Keratinocyte (primary cell): ENCODE results near the gene SLC7A1. TPM values are rescaled to one million over a fixed set of nuclear protein-coding genes. Genes with fewer than 3 reads are reported as not detected.

Source experiments
- DNase-seq: peaks from one replicate; pipeline ENCODE4 v3.0.0-alpha.2; 2011; ENCODE audit warnings: low read depth, missing footprints, low spot score
- FAIRE-seq: peaks from 2 replicates; lab custom pipeline; 2011; peaks lifted over from hg19 to GRCh38; lab: Jason Lieb, UNC
- H2AFZ ChIP-seq: 2 replicates; pipeline ENCODE4 v1.6.0; 2012; ENCODE audit warnings: low read length, control low read depth, inconsistent platforms; ENCODE audit not compliant: control insufficient read depth
- H3K27ac ChIP-seq: 2 replicates; pipeline ENCODE4 v1.5.1; 2011; ENCODE audit warnings: low read length; ENCODE audit not compliant: control insufficient read depth, insufficient read depth
- H3K27me3 ChIP-seq: 3 replicates; pipeline ENCODE4 v1.6.0; 2011; ENCODE audit warnings: low read length; ENCODE audit not compliant: control insufficient read depth, insufficient read depth; ENCODE audit errors: extremely low read depth
- H3K36me3 ChIP-seq, 2 experiments: 2 replicates in 1 of 2; 3 replicates in 1 of 2; pipeline ENCODE4 v1.5.1; 2011; ENCODE audit warnings: low read length in 2 of 2, mild to moderate bottlenecking in 1 of 2; ENCODE audit not compliant: control insufficient read depth in 2 of 2, insufficient read depth in 2 of 2; ENCODE audit errors: extremely low read depth in 1 of 2
- H3K4me1 ChIP-seq: 3 replicates; pipeline ENCODE4 v1.5.1; 2011; ENCODE audit warnings: low read length; ENCODE audit not compliant: control insufficient read depth, insufficient read depth; ENCODE audit errors: extremely low read depth
- H3K4me2 ChIP-seq: 3 replicates; pipeline ENCODE4 v1.6.0; 2011; ENCODE audit warnings: low read depth, low read length; ENCODE audit not compliant: control insufficient read depth, insufficient read depth; ENCODE audit errors: extremely low read depth
- H3K4me3 ChIP-seq, 3 experiments: fragments of 200-600 bp in 1 of 3; sonication (generic) in 1 of 3; 2 replicates in 2 of 3; 3 replicates in 1 of 3; pipeline ENCODE4 v1.5.1; 2011 to 2016; ENCODE audit warnings: low read length in 3 of 3, mild to moderate bottlenecking in 3 of 3, control low read depth in 2 of 3, inconsistent platforms in 1 of 3, low read depth in 1 of 3, mixed read lengths in 1 of 3, mixed run types in 1 of 3, moderate library complexity in 1 of 3; ENCODE audit not compliant: control insufficient read depth in 2 of 3, insufficient read depth in 2 of 3; ENCODE audit errors: extremely low read depth in 1 of 3
- H3K79me2 ChIP-seq: 2 replicates; pipeline ENCODE4 v1.6.0; 2012; ENCODE audit warnings: low read length; ENCODE audit not compliant: control insufficient read depth, insufficient read depth
- H3K9ac ChIP-seq: 3 replicates; pipeline ENCODE4 v1.6.0; 2011; ENCODE audit warnings: low read length; ENCODE audit not compliant: control insufficient read depth, insufficient read depth; ENCODE audit errors: extremely low read depth
- H3K9me1 ChIP-seq: 3 replicates; pipeline ENCODE4 v1.6.0; 2011; ENCODE audit warnings: low read length; ENCODE audit not compliant: control insufficient read depth, insufficient read depth; ENCODE audit errors: extremely low read depth
- H3K9me3 ChIP-seq: 2 replicates; pipeline ENCODE4 v1.5.1; 2012; ENCODE audit warnings: low read depth, low read length; ENCODE audit not compliant: control insufficient read depth
- H4K20me1 ChIP-seq: 3 replicates; pipeline ENCODE4 v1.6.0; 2011; ENCODE audit warnings: low read length; ENCODE audit not compliant: control insufficient read depth, insufficient read depth; ENCODE audit errors: extremely low read depth
- CTCF ChIP-seq, 3 experiments: IDR thresholded peaks in 1 of 3; conservative IDR thresholded peaks in 1 of 3; optimal IDR thresholded peaks in 1 of 3; 2 replicates in 2 of 3; 3 replicates in 1 of 3; pipeline versions ENCODE3 to v1.5.1; 2011; ENCODE audit warnings: low read length in 3 of 3, mild to moderate bottlenecking in 3 of 3, moderate library complexity in 2 of 3, control low read depth in 1 of 3, inconsistent platforms in 1 of 3; ENCODE audit not compliant: insufficient read depth in 2 of 3; ENCODE audit errors: extremely low read depth in 1 of 3
- EZH2 ChIP-seq: IDR thresholded peaks from one replicate; pipeline ENCODE4 v1.6.1; 2012; ENCODE audit warnings: inconsistent platforms, mild to moderate bottlenecking, low read length, moderate library complexity
- dilution Hi-C: fragments of 300-500 bp; cut with MboI; formaldehyde crosslinking; loops from one replicate; pipeline ENCODE4 v1.7.0; 2020; ENCODE audit warnings: low sequenced_read_pairs; ENCODE audit not compliant: extremely low pct_ligation_motif_present
- polyA plus RNA-seq, 5 experiments: library from polyadenylated mRNA; depleted of rRNA in 3 of 5; stranded (reverse) in 3 of 5; stranded (forward) in 1 of 5; unstranded in 1 of 5; fragments of >200 nt; gene quantifications; 1 replicate in 1 of 5; 2 replicates in 3 of 5; 3 replicates in 1 of 5; pipeline versions ENCODE4 v1.2.1 to v1.2.3, GENCODE V29; 2011 to 2012; ENCODE audit warnings: missing spikeins in 2 of 5, low read depth in 1 of 5, low replicate concordance in 1 of 5

SLC7A1 gene
- polyA plus RNA-seq, 1 donor (not counting 4 experiments of a cell fraction or from before 2014, with no cell fraction given) = 41.5 TPM

- dilution Hi-C loops = no loop called here
- peaks cover 2% of the 10 kb centered on the region for H3K9me1 ChIP-seq
- H3K9ac ChIP-seq = no peak overlapping the region
- no peak overlapping the region for H3K4me2 ChIP-seq
- H3K27me3 ChIP-seq = no peaks in the 10 kb centered on the region
- peaks cover 26% of the 10 kb centered on the region for H4K20me1 ChIP-seq
- DNase-seq (no peak), FAIRE-seq (no peak)
- no peak overlapping the region for H3K4me3 ChIP-seq
- peaks cover 46 to 59% of the 10 kb centered on the region in 2 experiments for H3K36me3 ChIP-seq
- peaks cover 86% of the 10 kb centered on the region for H3K79me2 ChIP-seq
- no peaks in the 10 kb centered on the region for H3K9me3 ChIP-seq
- TF ChIP-seq EZH2 (no peak), CTCF (optimal IDR thresholded peaks at IDR 0.05 in 1 of 3, IDR thresholded peaks at IDR 0.05 in 1 of 3, conservative IDR thresholded peaks at IDR 0.05 in 1 of 3; ENCODE audit: extremely low read depth in 1 of 3, insufficient read depth in 2 of 3, low read length in 3 of 3) (no peak)
- H3K4me1 ChIP-seq = peaks cover 4% of the 10 kb centered on the region
- H2AFZ ChIP-seq = no peak overlapping the region
- no peak overlapping the region for H3K27ac ChIP-seq
Measured at GRCh38 chr13:29536853-29537252, 58.6 kb downstream of the SLC7A1 start.

DNA sequence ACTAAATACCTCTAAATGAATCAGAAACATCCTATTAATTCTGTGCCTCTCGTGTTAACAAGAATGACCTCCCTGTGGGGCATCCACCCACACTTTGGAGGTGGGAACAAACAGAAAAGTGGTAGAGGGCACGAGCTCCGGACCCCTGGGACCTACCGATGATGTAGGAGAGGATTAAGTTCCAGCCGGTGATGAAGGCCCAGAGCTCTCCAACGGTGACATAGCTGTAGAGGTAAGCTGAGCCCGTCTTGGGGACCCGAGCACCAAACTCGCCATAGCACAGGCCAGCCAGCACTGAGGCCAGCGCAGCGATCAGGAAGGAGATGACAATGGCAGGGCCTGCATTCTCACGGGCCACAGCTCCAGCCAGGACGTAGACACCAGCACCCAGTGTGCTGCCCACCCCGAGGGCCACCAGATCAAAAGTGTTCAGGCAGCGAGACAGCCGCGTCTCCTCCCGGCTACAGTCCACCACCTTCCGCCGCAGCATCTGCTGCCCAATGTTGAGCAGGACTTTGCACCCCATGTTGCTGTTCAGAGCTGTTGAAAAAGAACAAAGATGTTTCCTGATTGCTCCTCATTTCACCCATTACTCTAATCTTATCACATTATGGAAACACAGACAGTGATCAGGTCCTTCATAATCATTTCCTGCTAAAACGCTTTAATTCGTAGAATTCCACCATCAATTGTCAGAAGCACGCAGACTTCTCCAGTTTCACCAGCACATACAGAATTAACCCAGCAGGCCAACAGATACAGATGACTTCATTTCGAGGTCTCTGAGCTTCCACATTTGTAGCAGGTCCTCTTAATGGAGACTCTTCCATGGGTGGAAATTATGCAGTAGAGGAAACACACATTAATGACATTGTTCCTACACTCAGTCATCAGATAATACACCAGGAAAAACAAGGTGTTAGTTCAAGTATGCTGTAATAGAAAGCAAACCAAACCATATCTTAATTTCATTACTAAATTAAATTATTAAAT, 59.5 kb downstream of the SLC7A1 start:
- Histone ChIP-seq H3K9ac (no peak overlapping the region), H2AFZ (no peak overlapping the region), H3K27ac (no peak overlapping the region), H3K4me3 (no peak overlapping the region), H3K4me1 (peaks cover 4% of the 10 kb centered on the region), H3K4me2 (no peak overlapping the region), H4K20me1 (peaks cover 21% of the 10 kb centered on the region), H3K9me1 (peaks cover 2% of the 10 kb centered on the region), H3K36me3 (peaks cover 46 to 53% of the 10 kb centered on the region in 2 experiments), H3K79me2 (peaks cover 78% of the 10 kb centered on the region), H3K27me3 (no peaks in the 10 kb centered on the region), H3K9me3 (no peaks in the 10 kb centered on the region)
- TF ChIP-seq CTCF (optimal IDR thresholded peaks at IDR 0.05 in 1 of 3, IDR thresholded peaks at IDR 0.05 in 1 of 3, conservative IDR thresholded peaks at IDR 0.05 in 1 of 3; ENCODE audit: extremely low read depth in 1 of 3, insufficient read depth in 2 of 3, low read length in 3 of 3) (no peak), EZH2 (no peak)
- no peak for DNase-seq
- no peak for FAIRE-seq
- dilution Hi-C loops = no loop called here
